GM11168 (cell line): ENCODE data around the gene FOSL1.
"Not testable (repeated sequence)": the region's sequence is repeated elsewhere in the genome, so short reads cannot be mapped to it uniquely, and the experiment has no call there.

Experiments
- in situ Hi-C: fragments of 300-500 bp; cut with MboI; formaldehyde crosslinking; loops from one replicate; pipeline ENCODE4 v1.12.0; 2022; ENCODE audit warnings: low sequenced_read_pairs; ENCODE audit not compliant: unreplicated experiment

The FOSL1 gene

GRCh38 chr11:65856689-65857499 lies 43.3 kb downstream of the FOSL1 start:
- in situ Hi-C loops = no loop called here

GRCh38 chr11:65855927-65856363 lies 44.2 kb downstream of the FOSL1 start:
- in situ Hi-C loops = no loop called here

- in situ Hi-C loops = no loop called here
Measured at GRCh38 chr11:65854852-65855837, 45.0 kb downstream of the FOSL1 start.

- in situ Hi-C loops = no loop called here
Measured at GRCh38 chr11:65854161-65854592, 46.0 kb downstream of the FOSL1 start.

GRCh38 chr11:65853246-65853979 lies 46.8 kb downstream of the FOSL1 start:
- in situ Hi-C loops = no loop called here

- in situ Hi-C loops = no loop called here
Measured at GRCh38 chr11:65852508-65853245, 47.5 kb downstream of the FOSL1 start.

GRCh38 chr11:65851811-65852507 lies 48.2 kb downstream of the FOSL1 start:
- in situ Hi-C loops = no loop called here

GRCh38 chr11:65851083-65851579 lies 49.1 kb downstream of the FOSL1 start:
- in situ Hi-C loops = no loop called here

- in situ Hi-C loops = no loop called here
Measured at GRCh38 chr11:65850217-65851082, 49.7 kb downstream of the FOSL1 start.

- in situ Hi-C loops = no loop called here
Measured at GRCh38 chr11:65849771-65850216, 50.4 kb downstream of the FOSL1 start.

- in situ Hi-C loops = no loop called here
Measured at GRCh38 chr11:65849366-65849765, 50.8 kb downstream of the FOSL1 start.

- in situ Hi-C loops = not testable (repeated sequence)
Measured at GRCh38 chr11:65848693-65849092, 51.5 kb downstream of the FOSL1 start.

- in situ Hi-C loops = no loop called here
Measured at GRCh38 chr11:65847746-65848145, 52.4 kb downstream of the FOSL1 start.

GRCh38 chr11:65844231-65844872 lies 55.8 kb downstream of the FOSL1 start:
- in situ Hi-C loops = no loop called here

- in situ Hi-C loops = no loop called here
Measured at GRCh38 chr11:65843811-65844210, 56.4 kb downstream of the FOSL1 start.

- in situ Hi-C loops = no loop called here
Measured at GRCh38 chr11:65842144-65842543, 58.0 kb downstream of the FOSL1 start.
